ENCODE results near the gene SIRT2.

Gene SIRT2

GRCh38 chr19:38919837-38920601 lies 20.6 kb upstream of the SIRT2 start:
- DNase-seq, result no peak

- no peak for DNase-seq
Observed at GRCh38 chr19:38918526-38918925, 19.1 kb upstream of the SIRT2 start.

DNA sequence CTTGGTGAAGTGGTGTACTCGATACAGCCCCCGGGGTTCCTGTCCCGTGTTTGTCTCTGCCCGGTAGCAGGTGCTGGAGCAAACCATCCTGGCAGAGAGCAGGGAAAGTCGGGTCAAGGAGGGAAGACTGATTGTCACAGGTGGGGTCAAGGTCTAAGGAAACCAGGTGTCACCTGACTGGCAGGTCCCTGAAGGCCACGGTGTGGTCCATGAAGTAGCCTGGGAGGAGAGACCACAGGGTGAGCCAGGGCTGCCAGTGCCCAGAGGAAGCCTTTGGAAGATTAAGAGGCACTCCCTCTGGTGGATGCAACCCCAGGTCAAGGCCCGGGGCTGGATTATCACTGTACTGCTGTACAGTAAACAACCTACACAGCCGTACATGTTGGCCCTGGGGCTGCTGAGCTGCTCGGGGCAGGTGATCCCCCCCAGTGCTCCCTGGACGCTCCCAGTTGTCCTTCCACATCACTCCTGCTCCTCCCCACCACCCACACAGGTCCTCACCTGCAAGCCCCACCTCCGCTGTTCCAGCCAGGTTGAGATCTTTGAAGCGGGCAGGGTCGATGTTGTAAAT lies 18.6 kb upstream of the SIRT2 start:
- DNase-seq, result no peak

- no peak for DNase-seq
Observed at GRCh38 chr19:38917516-38917915, 18.1 kb upstream of the SIRT2 start.

DNA sequence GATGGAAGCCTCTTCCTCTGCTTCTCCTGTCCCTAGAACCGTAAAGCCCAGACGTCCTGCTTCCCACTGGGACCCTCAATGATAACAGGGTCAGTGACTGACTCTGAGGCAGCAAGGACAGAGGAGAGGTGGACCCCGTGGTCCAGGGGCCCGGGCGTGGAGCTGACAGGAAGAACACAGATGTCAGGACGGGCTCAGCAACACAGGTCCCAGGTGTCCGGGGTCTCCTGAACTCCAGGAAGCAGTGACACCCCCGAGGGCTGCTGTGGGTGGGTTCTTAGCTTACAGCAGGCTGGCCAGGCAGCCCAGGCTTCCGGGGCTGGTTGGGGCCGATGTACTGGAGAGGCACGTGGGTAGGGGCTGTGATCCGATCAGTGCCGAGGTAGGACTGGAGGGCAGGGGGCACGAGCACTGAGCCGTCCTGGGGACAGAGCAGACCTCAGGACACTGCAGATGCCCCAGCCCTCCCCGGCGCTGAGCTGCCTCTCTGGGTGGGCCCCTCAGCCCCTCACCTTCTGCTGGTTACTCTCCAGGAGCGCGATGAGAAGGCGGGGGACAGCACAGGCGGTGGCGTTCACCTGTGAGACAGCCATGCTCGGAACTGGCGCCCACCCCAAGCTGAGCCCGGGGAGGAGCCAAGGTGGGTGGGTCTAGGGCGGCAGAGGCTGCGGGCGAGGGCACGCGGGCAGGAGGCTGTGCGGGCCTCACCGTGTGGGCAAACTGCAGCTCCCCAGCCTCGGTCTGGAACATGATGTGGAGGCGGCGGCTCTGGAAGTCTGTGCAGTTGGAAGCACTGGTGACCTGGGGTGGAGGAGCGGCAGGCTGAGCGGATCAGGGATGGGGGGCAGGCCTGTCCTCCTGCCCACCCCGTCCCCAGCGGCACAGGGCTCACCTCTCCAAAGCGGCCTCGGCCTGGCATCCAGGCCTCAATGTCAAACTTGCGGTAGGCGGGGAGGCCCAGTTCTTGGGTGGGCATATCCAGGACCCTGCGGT lies 16.2 kb upstream of the SIRT2 start:
- no peak for DNase-seq

DNA sequence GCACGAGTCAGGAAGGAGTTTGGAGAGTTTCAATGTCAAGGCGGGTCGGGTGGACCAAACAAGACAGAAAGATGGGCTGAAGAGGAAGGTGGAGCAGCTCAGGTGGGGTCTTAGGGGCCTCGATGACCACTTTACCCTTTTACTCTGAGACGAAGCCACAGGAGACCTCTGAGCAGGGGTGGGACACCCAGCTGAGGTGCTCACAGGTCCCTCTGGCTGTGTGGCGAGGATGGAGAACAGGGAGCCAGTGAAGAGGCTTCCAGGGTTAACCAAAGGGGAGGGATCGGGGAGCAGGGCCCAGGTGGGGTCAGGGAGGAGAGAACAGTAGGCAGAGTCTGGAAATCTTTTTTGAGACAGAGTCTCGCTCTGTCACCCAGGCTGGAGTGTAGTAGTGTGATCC lies 14.5 kb upstream of the SIRT2 start:
- no peak for DNase-seq

- DNase-seq, result no peak
Observed at GRCh38 chr19:38912600-38913514, 13.4 kb upstream of the SIRT2 start.

DNA sequence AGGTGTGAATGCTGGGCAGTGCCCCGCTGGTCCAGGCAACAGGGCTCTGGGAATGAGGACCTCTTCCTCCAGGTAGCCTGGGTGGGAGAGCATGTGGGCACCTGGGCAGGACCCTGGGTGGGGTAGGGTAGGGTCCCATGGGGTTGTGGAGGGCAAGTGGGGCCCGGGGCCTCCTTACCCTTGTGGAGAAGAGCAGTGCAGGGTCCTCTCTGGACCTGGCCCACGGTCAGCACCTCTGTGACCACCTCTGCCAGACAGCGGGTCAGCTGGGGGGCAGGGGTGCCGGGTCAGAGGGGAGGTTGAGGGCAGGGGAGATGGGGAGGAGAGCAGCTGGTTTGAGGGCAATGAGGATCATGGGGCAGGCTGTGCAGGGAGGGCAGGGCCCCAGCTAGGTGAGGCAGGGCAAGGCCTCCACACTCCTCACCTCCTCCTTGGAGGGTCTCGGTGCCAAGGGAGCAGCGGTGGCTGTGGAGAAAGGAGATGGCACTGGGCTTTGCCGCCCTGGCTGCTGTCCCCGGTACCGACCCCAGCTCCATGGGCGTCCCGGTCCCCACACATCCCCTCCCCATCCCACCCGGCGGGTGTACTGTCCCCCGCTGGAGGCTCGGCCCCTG lies 12.1 kb upstream of the SIRT2 start:
- DNase-seq, result no peak

- no peak for DNase-seq
Observed at GRCh38 chr19:38910488-38910887, 11.1 kb upstream of the SIRT2 start.

- DNase-seq, result no peak
Observed at GRCh38 chr19:38908911-38909310, 9.5 kb upstream of the SIRT2 start.

GRCh38 chr19:38907670-38908069 lies 8.3 kb upstream of the SIRT2 start:
- DNase-seq, result no peak

- no peak for DNase-seq
Observed at GRCh38 chr19:38907227-38907626, 7.8 kb upstream of the SIRT2 start.

GRCh38 chr19:38905620-38906019 lies 6.2 kb upstream of the SIRT2 start:
- no peak for DNase-seq

GRCh38 chr19:38904581-38905539 lies 5.4 kb upstream of the SIRT2 start:
- DNase-seq, result no peak

DNA sequence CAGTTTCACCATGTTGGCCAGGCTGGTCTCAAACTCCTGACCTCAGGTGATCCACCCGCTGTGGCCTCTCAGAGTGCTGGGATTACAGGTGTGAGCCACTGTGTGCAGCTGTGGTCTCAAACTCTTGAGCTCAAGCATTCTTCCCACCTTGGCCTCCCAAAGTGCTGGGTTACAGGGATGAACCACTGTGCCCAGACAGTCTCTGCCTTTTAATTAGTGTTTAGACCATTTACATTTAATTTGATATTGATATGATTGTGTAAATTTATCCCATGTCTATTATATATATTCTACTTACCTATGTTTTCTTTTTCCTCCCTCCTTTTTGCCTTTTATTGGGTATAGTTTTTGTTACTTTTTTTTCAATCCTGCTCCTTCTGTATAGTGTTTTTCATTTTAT lies 2.3 kb upstream of the SIRT2 start:
- DNase-seq, result no peak

GRCh38 chr19:38900743-38901190 lies 1.3 kb upstream of the SIRT2 start:
- no peak for DNase-seq

DNA sequence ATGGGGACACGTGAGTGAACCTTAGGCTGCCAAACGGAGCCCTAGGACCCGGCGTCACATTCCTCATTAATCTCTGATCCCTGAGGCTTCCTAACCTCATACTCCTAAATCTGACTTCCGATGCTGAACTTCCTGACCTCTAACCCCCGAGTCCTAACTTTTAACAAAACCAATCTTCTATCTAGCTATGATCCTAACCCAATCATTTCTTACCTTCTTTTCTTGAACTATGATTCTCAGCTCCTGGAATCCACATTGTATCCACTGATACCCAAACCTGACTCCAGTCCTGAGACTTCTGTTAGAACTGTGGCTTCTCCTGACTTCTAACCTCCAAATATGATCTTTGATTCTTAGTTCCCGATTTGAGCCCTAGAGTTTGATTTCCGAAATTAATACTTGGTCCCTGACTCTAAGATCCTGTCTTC lies 798 bp upstream of the SIRT2 start:
- no peak for DNase-seq

DNA sequence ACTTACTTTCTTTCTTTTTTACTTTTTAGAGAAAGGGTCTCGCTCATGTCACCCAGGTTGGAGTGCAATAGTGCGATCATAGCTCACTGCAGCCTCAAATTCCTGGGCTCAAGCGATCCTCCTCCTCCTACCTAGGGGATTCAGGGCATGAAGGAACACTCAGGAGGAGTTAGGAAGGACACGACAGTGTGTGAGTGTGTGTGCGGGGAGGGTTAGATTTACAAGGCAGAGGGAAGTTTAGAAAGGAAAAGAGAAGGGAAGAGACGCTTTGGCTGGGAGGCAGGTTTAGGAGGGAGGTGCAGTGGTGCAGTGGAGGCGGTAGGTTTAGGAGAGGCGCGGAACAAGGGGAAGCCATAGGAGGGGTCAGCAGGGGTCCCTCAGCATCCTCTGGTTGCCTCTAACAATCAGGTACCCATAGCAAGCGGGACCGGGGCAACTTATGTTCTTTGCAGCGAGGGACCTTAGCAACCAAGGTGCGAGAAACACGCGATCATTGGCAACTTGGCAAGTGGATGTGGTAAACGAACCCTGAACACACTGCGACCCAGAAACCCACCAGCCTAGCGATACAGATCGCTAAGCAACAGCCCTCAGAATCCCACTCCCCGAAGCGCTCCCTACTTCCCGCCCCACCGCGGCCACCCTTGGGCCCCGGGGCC lies 501 bp downstream of the SIRT2 start:
- DNase-seq, result no peak

GRCh38 chr19:38894968-38895367 lies 4.5 kb downstream of the SIRT2 start:
- DNase-seq, result no peak

DNA sequence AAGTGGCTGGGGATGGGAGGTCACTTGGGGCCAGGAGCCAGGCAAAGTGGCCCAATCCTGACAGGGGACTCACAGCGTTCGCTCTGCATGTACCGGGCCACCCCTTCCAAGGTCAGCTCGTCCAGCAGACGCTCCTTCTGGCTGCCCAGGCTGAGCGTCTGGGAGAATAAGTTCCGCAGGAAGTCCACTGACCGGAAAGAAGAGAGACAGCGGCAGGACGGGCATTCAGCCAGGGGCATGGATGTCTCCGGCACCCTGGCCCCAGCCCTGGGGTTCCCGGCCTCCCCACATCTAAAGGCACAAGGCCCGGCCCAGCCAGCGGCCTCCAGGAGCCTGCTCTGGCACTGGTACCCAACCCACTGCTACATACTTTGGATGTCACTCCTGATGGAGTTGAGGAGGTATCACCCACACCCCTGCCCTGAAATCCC lies 6.1 kb downstream of the SIRT2 start:
- DNase-seq, result no peak
